ENCODE results near the gene ARL2BP. TPM values are rescaled to one million over a fixed set of nuclear protein-coding genes. Genes with fewer than 3 reads are reported as not detected.

Gene ARL2BP
- total and polyA plus RNA-seq, 7 experiments from 2014 or later, result 32.6 to 166 (median 56.9) TPM

GRCh38 chr16:57276596-57276995 is 31.5 kb downstream of the ARL2BP start:
- no peaks in the 10 kb centered on the region for H3K9me3 ChIP-seq (ENCODE audit: control insufficient read depth in 2 of 3, low read length in 3 of 3)
- H3K4me1 ChIP-seq (ENCODE audit: control insufficient read depth in 2 of 2, insufficient read depth in 2 of 2, low read length in 2 of 2), result peaks cover 12 to 42% of the 10 kb centered on the region in 2 donors
- H3K4me3 ChIP-seq (ENCODE audit: low read length), result no peak overlapping the region
- H3K27me3 ChIP-seq (ENCODE audit: control insufficient read depth in 2 of 2, insufficient read depth in 2 of 2, low read length in 2 of 2), result no peaks in the 10 kb centered on the region
- DNase-seq, result no peak
- intact Hi-C loops (cut with micrococcal nuclease), result no loop called here
- Mint-ChIP-seq H3K4me3 (peak overlapping the region in 6 of 10 donors; percentile 0 to 82 (median 20)), H3K4me1 (peaks cover 31 to 69% (median 53%) of the 10 kb centered on the region in 7 donors), H3K27me3 (peaks cover 0 to 9% (median 0%) of the 10 kb centered on the region in 5 donors), H3K9me3 (no peaks in the 10 kb centered on the region), H3K27ac (peak overlapping the region in 6 of 9 donors; percentile 8 to 91 (median 42)), H3K36me3 (no peaks in the 10 kb centered on the region)
- no peaks in the 10 kb centered on the region for H3K36me3 ChIP-seq (ENCODE audit: control insufficient read depth in 2 of 3, insufficient read depth in 3 of 3, low read length in 3 of 3)
- ChIA-PET CTCF (no interaction called here), POLR2A (interaction anchor here (0.8 to 5.6 kb wide), 3 partner anchors 10 to 85 kb away, joined by 3 to 36 read pairs (median 8); no protein-coding TSS in a partner anchor)
- ATAC-seq, result no peak
- H3K27ac ChIP-seq (ENCODE audit: low read depth, low read length), result no peak overlapping the region

GRCh38 chr16:57277586-57277985 is 32.5 kb downstream of the ARL2BP start:
- Histone ChIP-seq H3K9me3 (ENCODE audit: control insufficient read depth in 2 of 3, low read length in 3 of 3) (no peaks in the 10 kb centered on the region), H3K4me1 (ENCODE audit: control insufficient read depth in 2 of 2, insufficient read depth in 2 of 2, low read length in 2 of 2) (peaks cover 12 to 42% of the 10 kb centered on the region in 2 donors), H3K36me3 (ENCODE audit: control insufficient read depth in 2 of 3, insufficient read depth in 3 of 3, low read length in 3 of 3) (no peaks in the 10 kb centered on the region), H3K27ac (ENCODE audit: low read depth, low read length) (no peak overlapping the region), H3K27me3 (ENCODE audit: control insufficient read depth in 2 of 2, insufficient read depth in 2 of 2, low read length in 2 of 2) (no peaks in the 10 kb centered on the region), H3K4me3 (ENCODE audit: low read length) (no peak overlapping the region)
- Mint-ChIP-seq H3K36me3 (no peaks in the 10 kb centered on the region), H3K27ac (peak overlapping the region; percentile 36 to 93 (median 85)), H3K9me3 (no peaks in the 10 kb centered on the region), H3K27me3 (peaks cover 0 to 19% (median 0%) of the 10 kb centered on the region in 5 donors), H3K4me1 (peaks cover 34 to 79% (median 60%) of the 10 kb centered on the region in 7 donors), H3K4me3 (peak overlapping the region; percentile 58 to 86 (median 78))
- DNase-seq (peak in 8 of 9 donors; percentile 45 to 81 (median 76)), ATAC-seq (peak; percentile 92)
- intact Hi-C loops (cut with micrococcal nuclease), result loop anchor here in 1 of 2 donors (1.0 kb wide), 1 partner anchor 10 kb away; no protein-coding TSS in a partner anchor
- CTCF ChIA-PET, result no interaction called here
- POLR2A ChIA-PET, result interaction anchor here (1.0 to 5.6 kb wide), 8 partner anchors 11 to 32 kb away, joined by 3 to 36 read pairs (median 6); partner anchors contain the start of gene ARL2BP

- H3K9me3 Mint-ChIP-seq, result no peaks in the 10 kb centered on the region
These were observed 33.4 kb downstream of the ARL2BP start for GRCh38 chr16:57278494-57278893.

GRCh38 chr16:57279780-57280638 is 35.0 kb downstream of the ARL2BP start:
- no peaks in the 10 kb centered on the region for H3K9me3 Mint-ChIP-seq
- Histone ChIP-seq H3K9me3 (ENCODE audit: control insufficient read depth in 2 of 3, low read length in 3 of 3) (no peaks in the 10 kb centered on the region), H3K27ac (ENCODE audit: low read depth, low read length) (no peak overlapping the region), H3K4me3 (ENCODE audit: low read length) (no peak overlapping the region), H3K4me1 (ENCODE audit: control insufficient read depth in 2 of 2, insufficient read depth in 2 of 2, low read length in 2 of 2) (peaks cover 12 to 53% of the 10 kb centered on the region in 2 donors), H3K27me3 (ENCODE audit: control insufficient read depth in 2 of 2, insufficient read depth in 2 of 2, low read length in 2 of 2) (peaks cover 0 to 1% of the 10 kb centered on the region in 2 donors), H3K36me3 (ENCODE audit: control insufficient read depth in 2 of 3, insufficient read depth in 3 of 3, low read length in 3 of 3) (no peaks in the 10 kb centered on the region)
- CTCF ChIA-PET, result interaction anchor here (0.6 to 2.1 kb wide), 5 partner anchors 15 to 139 kb away, joined by 3 to 9 read pairs (median 3); no protein-coding TSS in a partner anchor
- no peaks in the 10 kb centered on the region for H3K36me3 Mint-ChIP-seq
- H3K4me3 Mint-ChIP-seq, result peak overlapping the region in 5 of 10 donors; percentile 0 to 51 (median 33)
- no peak for ATAC-seq
- DNase-seq, result peak in 1 of 9 donors; percentile 29
- H3K27me3 Mint-ChIP-seq, result peaks cover 0 to 36% (median 0%) of the 10 kb centered on the region in 5 donors
- peak overlapping the region in 8 of 9 donors; percentile 3 to 60 (median 29) for H3K27ac Mint-ChIP-seq
- peaks cover 40 to 90% (median 72%) of the 10 kb centered on the region in 7 donors for H3K4me1 Mint-ChIP-seq
- intact Hi-C loops (cut with micrococcal nuclease), result loop anchor here in 1 of 2 donors (5.0 to 10.0 kb wide), 2 partner anchors 33 to 195 kb away; partner anchors contain the start of gene ARL2BP
- POLR2A ChIA-PET, result interaction anchor here (0.5 to 3.1 kb wide), 11 partner anchors 9 to 182 kb away, joined by 3 to 9 read pairs (median 4); partner anchors contain the start of genes ARL2BP and POLR2C

More at GRCh38 chr16:57278494-57278893, 33.4 kb downstream of the ARL2BP start:
- peak overlapping the region in 4 of 9 donors; percentile 38 to 93 (median 90) for H3K27ac Mint-ChIP-seq
- H3K27me3 ChIP-seq (ENCODE audit: control insufficient read depth in 2 of 2, insufficient read depth in 2 of 2, low read length in 2 of 2), result no peaks in the 10 kb centered on the region
- peaks cover 12 to 47% of the 10 kb centered on the region in 2 donors for H3K4me1 ChIP-seq (ENCODE audit: control insufficient read depth in 2 of 2, insufficient read depth in 2 of 2, low read length in 2 of 2)
- H3K4me3 Mint-ChIP-seq, result peak overlapping the region in 5 of 10 donors; percentile 6 to 82 (median 71)
- H3K36me3 ChIP-seq (ENCODE audit: control insufficient read depth in 2 of 3, insufficient read depth in 3 of 3, low read length in 3 of 3), result no peaks in the 10 kb centered on the region
- peaks cover 34 to 88% (median 69%) of the 10 kb centered on the region in 7 donors for H3K4me1 Mint-ChIP-seq
- no peak overlapping the region for H3K27ac ChIP-seq (ENCODE audit: low read depth, low read length)
- H3K9me3 ChIP-seq (ENCODE audit: control insufficient read depth in 2 of 3, low read length in 3 of 3), result no peaks in the 10 kb centered on the region
- DNase-seq, result no peak
- no peak overlapping the region for H3K4me3 ChIP-seq (ENCODE audit: low read length)
- CTCF ChIA-PET, result interaction anchor here (1.2 kb wide), 1 partner anchor 187 kb away, joined by 3 read pairs; no protein-coding TSS in a partner anchor
- ATAC-seq, result no peak
- intact Hi-C loops (cut with micrococcal nuclease), result no loop called here
- H3K27me3 Mint-ChIP-seq, result peaks cover 0 to 28% (median 0%) of the 10 kb centered on the region in 5 donors
- H3K36me3 Mint-ChIP-seq, result no peaks in the 10 kb centered on the region
- POLR2A ChIA-PET, result interaction anchor here (0.6 to 5.6 kb wide), 9 partner anchors 12 to 169 kb away, joined by 3 to 36 read pairs (median 7); partner anchors contain the start of genes ARL2BP, CIAPIN1, COQ9 and PSME3IP1

- Histone ChIP-seq H3K4me1 (ENCODE audit: control insufficient read depth in 2 of 2, insufficient read depth in 2 of 2, low read length in 2 of 2) (peaks cover 12 to 49% of the 10 kb centered on the region in 2 donors), H3K4me3 (ENCODE audit: low read length) (no peak overlapping the region), H3K36me3 (ENCODE audit: control insufficient read depth in 2 of 3, insufficient read depth in 3 of 3, low read length in 3 of 3) (no peaks in the 10 kb centered on the region), H3K27ac (ENCODE audit: low read depth, low read length) (no peak overlapping the region), H3K27me3 (ENCODE audit: control insufficient read depth in 2 of 2, insufficient read depth in 2 of 2, low read length in 2 of 2) (peaks cover 0 to 8% of the 10 kb centered on the region in 2 donors), H3K9me3 (ENCODE audit: control insufficient read depth in 2 of 3, low read length in 3 of 3) (no peaks in the 10 kb centered on the region)
- ATAC-seq (no peak), DNase-seq (no peak)
- POLR2A ChIA-PET, result interaction anchor here (0.6 to 1.9 kb wide), 7 partner anchors 11 to 242 kb away, joined by 3 to 8 read pairs (median 3); no protein-coding TSS in a partner anchor
- Mint-ChIP-seq H3K4me3 (peak overlapping the region in 1 of 10 donors; percentile 78), H3K27me3 (peaks cover 0 to 43% (median 0%) of the 10 kb centered on the region in 5 donors), H3K9me3 (no peaks in the 10 kb centered on the region), H3K4me1 (peaks cover 38 to 77% (median 63%) of the 10 kb centered on the region in 7 donors), H3K27ac (peak overlapping the region in 6 of 9 donors; percentile 19 to 64 (median 58)), H3K36me3 (no peaks in the 10 kb centered on the region)
- intact Hi-C loops (cut with micrococcal nuclease), result loop anchor here in 1 of 2 donors (5.0 to 10.0 kb wide), 2 partner anchors 34 to 197 kb away; partner anchors contain the start of gene ARL2BP
- CTCF ChIA-PET, result interaction anchor here (2.1 kb wide), 1 partner anchor 17 kb away, joined by 9 read pairs; no protein-coding TSS in a partner anchor
These were observed 36.7 kb downstream of the ARL2BP start for GRCh38 chr16:57281791-57282190.
